Retinal pigment epithelial cell (primary cell): Measurements from ENCODE around the gene GCC1.
A peak's percentile ranks its signal among the peaks of the same experiment; 100 is the strongest.

ENCODE experiments used
- DNase-seq: peaks from one replicate; pipeline ENCODE4 v3.0.0-alpha.2; 2010; ENCODE audit warnings: low read depth
- H3K4me3 ChIP-seq: 2 replicates; pipeline ENCODE4 v1.5.1; 2011; ENCODE audit warnings: mild to moderate bottlenecking, low read length, control low read depth, moderate library complexity
- CTCF ChIP-seq: conservative IDR thresholded peaks from 2 replicates; pipeline ENCODE4 v1.5.1; 2011; ENCODE audit warnings: low read depth, low read length, control low read depth, inconsistent platforms

The GCC1 gene

GRCh38 chr7:127600885-127601284 is 15.5 kb upstream of the GCC1 start:
- TF ChIP-seq CTCF: no peak
- DNase-seq: no peak
- H3K4me3 ChIP-seq: no peak overlapping the region

- TF ChIP-seq CTCF: peak; percentile 43
- H3K4me3 ChIP-seq: no peak overlapping the region
- no peak for DNase-seq
Observed at GRCh38 chr7:127598318-127598717, 12.9 kb upstream of the GCC1 start.

GRCh38 chr7:127595737-127596136 is 10.3 kb upstream of the GCC1 start:
- DNase-seq: no peak
- H3K4me3 ChIP-seq: no peak overlapping the region
- no peak for TF ChIP-seq CTCF

GRCh38 chr7:127594490-127594889 is 9.1 kb upstream of the GCC1 start:
- no peak overlapping the region for H3K4me3 ChIP-seq
- TF ChIP-seq CTCF: no peak
- no peak for DNase-seq

- DNase-seq: no peak
- no peak for TF ChIP-seq CTCF
- no peak overlapping the region for H3K4me3 ChIP-seq
Observed at GRCh38 chr7:127592550-127592949, 7.2 kb upstream of the GCC1 start.

GRCh38 chr7:127591591-127591990 is 6.2 kb upstream of the GCC1 start:
- H3K4me3 ChIP-seq: no peak overlapping the region
- DNase-seq: no peak
- TF ChIP-seq CTCF: no peak

GRCh38 chr7:127591189-127591588 is 5.8 kb upstream of the GCC1 start:
- no peak for DNase-seq
- TF ChIP-seq CTCF: no peak
- H3K4me3 ChIP-seq: no peak overlapping the region
